OCI-LY7 (cell line): ENCODE results near the gene TEPSIN. TPM values are rescaled to one million over a fixed set of nuclear protein-coding genes. Genes with fewer than 3 reads are reported as not detected.

Source experiments
- BruUV-seq: library from RNA; stranded (reverse); fragments of 400-500 nt; replicated peaks from 2 replicates; lab custom pipeline; 2021; lab: Mats Ljungman, UMichigan
- CTCF ChIA-PET: fragments of 300-600 bp; sonication (Branson Sonifier 250); formaldehyde crosslinking; loops from one replicate; lab custom pipeline; 2022; ENCODE audit warnings: antibody characterized with exemption; ENCODE audit not compliant: unreplicated experiment; lab: Charles Lee
- POLR2A ChIA-PET: fragments of 300-600 bp; sonication (Branson Sonifier 250); formaldehyde crosslinking; loops from one replicate; lab custom pipeline; 2022; ENCODE audit warnings: antibody characterized with exemption; lab: Charles Lee
- DNase-seq: peaks from one replicate; pipeline ENCODE4 v3.0.0-alpha.2; 2015; ENCODE audit warnings: low spot score
- H2AFZ ChIP-seq: fragments of 200-600 bp; sonication (generic), shearing (Covaris generic); 2 replicates; pipeline ENCODE4 v1.6.1; 2014; ENCODE audit warnings: mild to moderate bottlenecking, antibody characterized with exemption, low read length, moderate library complexity
- H3K27ac ChIP-seq: fragments of 200-600 bp; sonication (generic); 2 replicates; pipeline ENCODE4 v1.5.1; 2014; ENCODE audit warnings: mixed run types, low read depth, mild to moderate bottlenecking, moderate library complexity, low read length, inconsistent platforms; ENCODE audit not compliant: poor library complexity, severe bottlenecking
- H3K36me3 ChIP-seq: fragments of 200-600 bp; sonication (generic); 2 replicates; pipeline ENCODE4 v1.6.1; 2014; ENCODE audit warnings: mild to moderate bottlenecking, antibody characterized with exemption, low read length, moderate library complexity, mixed read lengths; ENCODE audit not compliant: insufficient read depth
- H3K4me1 ChIP-seq: fragments of 200-600 bp; sonication (generic); 2 replicates; pipeline ENCODE4 v1.5.1; 2014; ENCODE audit warnings: mild to moderate bottlenecking, low read length; ENCODE audit not compliant: insufficient read depth, poor library complexity, severe bottlenecking
- H3K4me2 ChIP-seq: fragments of 200-600 bp; sonication (generic); 2 replicates; pipeline ENCODE4 v1.6.1; 2014; ENCODE audit warnings: mild to moderate bottlenecking, low read length
- H3K4me3 ChIP-seq: fragments of 200-600 bp; sonication (generic); 2 replicates; pipeline ENCODE4 v1.5.1; 2014; ENCODE audit warnings: mild to moderate bottlenecking, low read depth, low read length; ENCODE audit not compliant: poor library complexity, severe bottlenecking
- H3K79me2 ChIP-seq: fragments of 200-600 bp; sonication (generic); 2 replicates; pipeline ENCODE4 v1.6.1; 2016; ENCODE audit warnings: low read depth, mild to moderate bottlenecking, low read length, moderate library complexity, mixed read lengths; ENCODE audit not compliant: insufficient read depth
- H3K9me2 ChIP-seq: fragments of 200-600 bp; sonication (generic); 2 replicates; pipeline ENCODE4 v1.6.1; 2016; ENCODE audit warnings: mild to moderate bottlenecking, low read length, mixed read lengths; ENCODE audit not compliant: insufficient read depth
- H3K9me3 ChIP-seq: fragments of 200-600 bp; sonication (generic); 2 replicates; pipeline ENCODE4 v1.6.1; 2014; ENCODE audit warnings: mild to moderate bottlenecking, mixed run types, low read length, mixed read lengths
- H4K20me1 ChIP-seq: fragments of 200-600 bp; sonication (generic); 2 replicates; pipeline ENCODE4 v1.6.1; 2014; ENCODE audit warnings: mild to moderate bottlenecking, antibody characterized with exemption, low read length, moderate library complexity, mixed read lengths; ENCODE audit not compliant: insufficient read depth
- EZH2phosphoT487 ChIP-seq: fragments of 200-600 bp; sonication (generic); IDR thresholded peaks from 2 replicates; pipeline ENCODE4 v1.6.1; 2018; ENCODE audit warnings: low read depth, borderline replicate concordance, mild to moderate bottlenecking, mixed run types, antibody characterized with exemption, low read length, moderate library complexity, mixed read lengths
- intact Hi-C: fragments of 100-400 bp; cut with micrococcal nuclease; formaldehyde crosslinking; loops from one replicate; pipeline ENCODE4 v1.10.0; 2022; ENCODE audit not compliant: unreplicated experiment
- total RNA-seq, 2 experiments: library from RNA; depleted of rRNA in 1 of 2; stranded (reverse); fragments of >200 nt in 1 of 2; shearing (Covaris generic) in 1 of 2; gene quantifications; 2 replicates each; pipeline ENCODE4 v1.2.3, GENCODE V29; 2014 to 2022
- TF ChIP-seq, protein P1 (sequence below): fragments of 200-600 bp; sonication (generic); conservative IDR thresholded peaks from 2 replicates; pipeline ENCODE4 v1.5.1; 2014; ENCODE audit warnings: mild to moderate bottlenecking, antibody characterized with exemption, low read length, moderate library complexity, mixed read lengths

The TEPSIN gene
- total RNA-seq, 2 experiments from 2014 or later: 46.4 to 75.3 TPM

DNA sequence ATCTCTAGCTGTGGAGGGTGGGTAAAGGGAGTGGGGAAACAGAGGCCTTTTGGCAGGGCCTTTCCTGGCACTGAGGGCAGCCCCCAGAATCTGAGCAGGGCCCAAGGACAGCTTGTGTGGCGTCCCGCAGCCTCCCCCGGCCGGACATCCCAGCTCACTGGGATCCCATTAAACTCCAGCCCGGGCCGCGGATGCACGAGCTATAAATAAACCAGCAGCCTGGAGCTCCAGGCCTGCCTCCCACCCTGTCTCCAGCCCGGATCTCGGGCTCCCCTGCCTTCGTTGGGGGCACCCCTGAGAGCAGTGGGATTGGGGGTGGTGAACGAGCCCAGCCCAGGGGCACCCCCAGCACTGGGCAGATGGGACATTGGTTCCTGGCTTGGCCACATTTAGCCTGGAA, 59.0 kb downstream of the TEPSIN start:
- ChIA-PET POLR2A (no interaction called here), CTCF (no interaction called here)

DNA sequence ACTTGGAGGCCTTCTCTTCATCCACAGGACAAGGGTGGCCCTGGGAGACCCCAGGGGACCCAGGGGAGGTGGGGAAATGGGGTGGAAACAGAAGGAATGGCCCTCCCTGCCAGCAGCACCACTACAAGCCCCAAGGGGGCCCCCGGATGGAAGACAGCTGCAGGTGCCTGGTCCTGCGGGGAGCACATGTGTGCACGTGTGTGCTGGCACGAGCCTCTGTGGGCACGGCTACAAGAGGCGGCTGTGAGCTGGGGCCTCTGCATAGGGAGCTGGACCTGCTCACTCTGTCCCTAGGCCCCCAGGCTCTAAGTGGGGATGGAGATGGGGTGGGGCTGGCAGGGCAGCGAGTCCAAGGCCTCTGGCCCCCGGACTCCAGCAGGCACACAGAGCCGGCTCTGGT, 59.6 kb downstream of the TEPSIN start:
- H4K20me1 ChIP-seq: no peaks in the 10 kb centered on the region
- no TSS peak for BruUV-seq
- CTCF ChIA-PET: no interaction called here

More for the DNA sequence above, 59.0 kb downstream of the TEPSIN start:
- H3K79me2 ChIP-seq: no peaks in the 10 kb centered on the region
- H2AFZ ChIP-seq: no peak overlapping the region
- no peak for DNase-seq
- H3K9me3 ChIP-seq: peaks cover 10% of the 10 kb centered on the region; the same call in 1 of the 2 replicates
- intact Hi-C loops: no loop called here
- no peak overlapping the region for H3K4me3 ChIP-seq
- H3K4me2 ChIP-seq: no peak overlapping the region
- peaks cover 5% of the 10 kb centered on the region for H3K4me1 ChIP-seq
- no peak overlapping the region for H3K27ac ChIP-seq
- no peaks in the 10 kb centered on the region for H4K20me1 ChIP-seq
- H3K36me3 ChIP-seq: no peaks in the 10 kb centered on the region
- BruUV-seq: no TSS peak
- TF ChIP-seq, protein P1, sequence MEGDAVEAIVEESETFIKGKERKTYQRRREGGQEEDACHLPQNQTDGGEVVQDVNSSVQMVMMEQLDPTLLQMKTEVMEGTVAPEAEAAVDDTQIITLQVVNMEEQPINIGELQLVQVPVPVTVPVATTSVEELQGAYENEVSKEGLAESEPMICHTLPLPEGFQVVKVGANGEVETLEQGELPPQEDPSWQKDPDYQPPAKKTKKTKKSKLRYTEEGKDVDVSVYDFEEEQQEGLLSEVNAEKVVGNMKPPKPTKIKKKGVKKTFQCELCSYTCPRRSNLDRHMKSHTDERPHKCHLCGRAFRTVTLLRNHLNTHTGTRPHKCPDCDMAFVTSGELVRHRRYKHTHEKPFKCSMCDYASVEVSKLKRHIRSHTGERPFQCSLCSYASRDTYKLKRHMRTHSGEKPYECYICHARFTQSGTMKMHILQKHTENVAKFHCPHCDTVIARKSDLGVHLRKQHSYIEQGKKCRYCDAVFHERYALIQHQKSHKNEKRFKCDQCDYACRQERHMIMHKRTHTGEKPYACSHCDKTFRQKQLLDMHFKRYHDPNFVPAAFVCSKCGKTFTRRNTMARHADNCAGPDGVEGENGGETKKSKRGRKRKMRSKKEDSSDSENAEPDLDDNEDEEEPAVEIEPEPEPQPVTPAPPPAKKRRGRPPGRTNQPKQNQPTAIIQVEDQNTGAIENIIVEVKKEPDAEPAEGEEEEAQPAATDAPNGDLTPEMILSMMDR: no peak
- TF ChIP-seq EZH2phosphoT487: no peak
- no peaks in the 10 kb centered on the region for H3K9me2 ChIP-seq

More for the DNA sequence above, 59.6 kb downstream of the TEPSIN start:
- Histone ChIP-seq H3K4me3 (no peak overlapping the region), H3K4me2 (no peak overlapping the region), H3K27ac (no peak overlapping the region), H3K9me2 (no peaks in the 10 kb centered on the region), H3K4me1 (peaks cover 5% of the 10 kb centered on the region), H3K36me3 (no peaks in the 10 kb centered on the region), H2AFZ (no peak overlapping the region), H3K79me2 (no peaks in the 10 kb centered on the region), H3K9me3 (peaks cover 10% of the 10 kb centered on the region; the same call in 1 of the 2 replicates)
- POLR2A ChIA-PET: no interaction called here
- intact Hi-C loops: no loop called here
- DNase-seq: peak; percentile 41
- TF ChIP-seq, protein P1: 0 out of 2 replicates have a peak, but pooled peaks have one; percentile 10
- TF ChIP-seq EZH2phosphoT487: no peak

Other genes starting within 250 kb of the TEPSIN start
- 7.9 and 10.8 TPM in 2 replicates for gene CHMP6, start 247.2 kb downstream of the TEPSIN start, total RNA-seq (2014; rRNA removed; shearing (Covaris generic))
- gene CHMP6, start 247.2 kb downstream of the TEPSIN start, total RNA-seq (2022): 23.6 and 23.8 TPM in 2 replicates
- gene BAIAP2, start 203.9 kb downstream of the TEPSIN start, total RNA-seq (2014; rRNA removed; shearing (Covaris generic)): 1.3 and 2.1 TPM in 2 replicates
- 2.1 and 2.3 TPM in 2 replicates for gene BAIAP2, start 203.9 kb downstream of the TEPSIN start, total RNA-seq (2022)
- gene PVALEF, start 73.5 kb downstream of the TEPSIN start, total RNA-seq (2014; rRNA removed; shearing (Covaris generic)): not detected in 2 replicates
- not detected in 2 replicates for gene PVALEF, start 73.5 kb downstream of the TEPSIN start, total RNA-seq (2022)
- 0.03 TPM in 1 of 2 replicates, not detected in the other for gene AATK, start 72.8 kb downstream of the TEPSIN start, total RNA-seq (2014; rRNA removed; shearing (Covaris generic))
- gene AATK, start 72.8 kb downstream of the TEPSIN start, total RNA-seq (2022): not detected in 2 replicates
- gene CEP131, start 16.1 kb downstream of the TEPSIN start, total RNA-seq (2014; rRNA removed; shearing (Covaris generic)): 32.9 and 35.0 TPM in 2 replicates
- 36.0 and 38.6 TPM in 2 replicates for gene CEP131, start 16.1 kb downstream of the TEPSIN start, total RNA-seq (2022)
- gene NDUFAF8, start 263 bp upstream of the TEPSIN start, total RNA-seq (2014; rRNA removed; shearing (Covaris generic)): 129 and 161 TPM in 2 replicates
- 151 and 165 TPM in 2 replicates for gene NDUFAF8, start 263 bp upstream of the TEPSIN start, total RNA-seq (2022)
- 50.5 and 56.0 TPM in 2 replicates for gene SLC38A10, start 56.3 kb upstream of the TEPSIN start, total RNA-seq (2014; rRNA removed; shearing (Covaris generic))
- 147 and 150 TPM in 2 replicates for gene SLC38A10, start 56.3 kb upstream of the TEPSIN start, total RNA-seq (2022)
- gene BAHCC1, start 156.4 kb upstream of the TEPSIN start, total RNA-seq (2014; rRNA removed; shearing (Covaris generic)): 1.4 and 5.2 TPM in 2 replicates
- 5.5 and 5.7 TPM in 2 replicates for gene BAHCC1, start 156.4 kb upstream of the TEPSIN start, total RNA-seq (2022)